Stimulated activated CD8-positive, alpha-beta memory T cell treated with anti-CD3 and anti-CD28 coated beads, Interleukin-7, amount 100 ng/mL, for 4 hours (primary cell): ENCODE data around the gene ASTN2.

ENCODE experiments used
- DNase-seq, 2 donors: peaks; one replicate each; pipeline ENCODE4 v3.0.0-alpha.2; 2020; ENCODE audit warnings: low read depth in 2 of 2

ASTN2 gene

GRCh38 chr9:116572095-116572748, 842.6 kb downstream of the ASTN2 start:
- DNase-seq = no peak

- DNase-seq = no peak
Measured at GRCh38 chr9:116569111-116569510, 845.7 kb downstream of the ASTN2 start.

- DNase-seq = no peak
Measured at GRCh38 chr9:116566677-116567488, 848.0 kb downstream of the ASTN2 start.

GRCh38 chr9:116565986-116566385, 848.9 kb downstream of the ASTN2 start:
- no peak for DNase-seq

- DNase-seq = no peak
Measured at GRCh38 chr9:116564266-116564793, 850.5 kb downstream of the ASTN2 start.

GRCh38 chr9:116558818-116559540, 855.9 kb downstream of the ASTN2 start:
- DNase-seq = no peak

GRCh38 chr9:116558035-116558434, 856.8 kb downstream of the ASTN2 start:
- no peak for DNase-seq

- DNase-seq = no peak
Measured at GRCh38 chr9:116555556-116556155, 859.2 kb downstream of the ASTN2 start.

- DNase-seq = no peak
Measured at GRCh38 chr9:116555119-116555518, 859.7 kb downstream of the ASTN2 start.

- DNase-seq = no peak
Measured at GRCh38 chr9:116550696-116551436, 864.0 kb downstream of the ASTN2 start.

GRCh38 chr9:116549786-116550660, 864.8 kb downstream of the ASTN2 start:
- no peak for DNase-seq

- DNase-seq = no peak
Measured at GRCh38 chr9:116549061-116549664, 865.7 kb downstream of the ASTN2 start.

GRCh38 chr9:116547729-116548426, 867.0 kb downstream of the ASTN2 start:
- no peak for DNase-seq

- DNase-seq = no peak
Measured at GRCh38 chr9:116546711-116547581, 867.9 kb downstream of the ASTN2 start.

GRCh38 chr9:116544896-116545295, 870.0 kb downstream of the ASTN2 start:
- DNase-seq = no peak

- DNase-seq = no peak
Measured at GRCh38 chr9:116543731-116544400, 871.0 kb downstream of the ASTN2 start.

- no peak for DNase-seq
Measured at GRCh38 chr9:116541402-116541801, 873.5 kb downstream of the ASTN2 start.

- DNase-seq = no peak
Measured at GRCh38 chr9:116539549-116539948, 875.3 kb downstream of the ASTN2 start.
